ENCODE data around the gene NAA10.

- TF ChIP-seq CTCF (conservative IDR thresholded peaks at IDR 0.05) (no peak), ZFX (IDR thresholded peaks at IDR 0.05) (no peak)
These were observed 35.1 kb upstream of the NAA10 start for GRCh38 chrX:153969904-153970356.

Data from C4-2B (cell line).